GM12891 (cell line): Measurements from ENCODE around the gene SEPTIN7.
A peak's percentile ranks its signal among the peaks of the same experiment; 100 is the strongest.

Source experiments
- DNase-seq: peaks from one replicate; pipeline ENCODE4 v3.0.0; 2011; ENCODE audit warnings: low spot score; ENCODE audit not compliant: insufficient read length
- FAIRE-seq: peaks from 2 replicates; lab custom pipeline; 2011; peaks lifted over from hg19 to GRCh38; lab: Jason Lieb, UNC
- PAX5 ChIP-seq: IDR thresholded peaks from 2 replicates; pipeline ENCODE4 v1.6.1; 2011; ENCODE audit warnings: low read length, moderate library complexity, mild to moderate bottlenecking; ENCODE audit not compliant: insufficient read depth, severe bottlenecking
- POLR2A ChIP-seq: IDR thresholded peaks from 2 replicates; pipeline ENCODE4 v1.6.1; 2011; ENCODE audit warnings: low read depth, low read length, control low read depth
- POLR2AphosphoS5 ChIP-seq: IDR thresholded peaks from 2 replicates; pipeline ENCODE4 v1.6.1; 2011; ENCODE audit warnings: low read depth, low read length, control low read depth
- POU2F2 ChIP-seq: IDR thresholded peaks from 2 replicates; pipeline ENCODE4 v1.6.1; 2011; ENCODE audit warnings: low read depth, mild to moderate bottlenecking, control low read depth, low read length, moderate library complexity
- SPI1 ChIP-seq: IDR thresholded peaks from 2 replicates; pipeline ENCODE4 v1.6.1; 2011; ENCODE audit warnings: low read depth, low read length, control low read depth
- TAF1 ChIP-seq: IDR thresholded peaks from 2 replicates; pipeline ENCODE4 v1.6.1; 2011; ENCODE audit warnings: low read depth, low read length, control low read depth

SEPTIN7 gene

GRCh38 chr7:35826751-35827150 is 25.9 kb downstream of the SEPTIN7 start:
- FAIRE-seq, result peak; percentile 43

GRCh38 chr7:35828817-35829216 is 28.0 kb downstream of the SEPTIN7 start:
- TF ChIP-seq TAF1 (no peak), SPI1 (no peak), POU2F2 (no peak), POLR2A (no peak), PAX5 (no peak), POLR2AphosphoS5 (no peak)
- DNase-seq (no peak), FAIRE-seq (no peak)

More at GRCh38 chr7:35826751-35827150, 25.9 kb downstream of the SEPTIN7 start:
- no peak for DNase-seq
- TF ChIP-seq POLR2A (no peak), TAF1 (no peak), SPI1 (no peak), POU2F2 (no peak), PAX5 (no peak), POLR2AphosphoS5 (no peak)

GRCh38 chr7:35831208-35831607 is 30.4 kb downstream of the SEPTIN7 start:
- TF ChIP-seq POU2F2, result no peak
- no peak for TF ChIP-seq PAX5
- TF ChIP-seq TAF1, result no peak
- no peak for TF ChIP-seq POLR2A
- TF ChIP-seq POLR2AphosphoS5, result no peak
- DNase-seq, result no peak
- FAIRE-seq, result no peak

- no peak for DNase-seq
Observed at GRCh38 chr7:35839860-35840854, 39.3 kb downstream of the SEPTIN7 start.

GRCh38 chr7:35846816-35847412 is 46.1 kb downstream of the SEPTIN7 start:
- TF ChIP-seq SPI1, result no peak
- TF ChIP-seq POLR2AphosphoS5, result no peak
- no peak for DNase-seq
- peak; percentile 13 for FAIRE-seq

More at GRCh38 chr7:35839860-35840854, 39.3 kb downstream of the SEPTIN7 start:
- no peak for FAIRE-seq
- TF ChIP-seq TAF1, result no peak

- no peak for DNase-seq
- no peak for FAIRE-seq
- TF ChIP-seq POU2F2 (no peak), TAF1 (no peak), POLR2A (no peak), SPI1 (no peak), PAX5 (no peak), POLR2AphosphoS5 (no peak)
Observed at GRCh38 chr7:35848725-35849124, 47.9 kb downstream of the SEPTIN7 start.

- no peak for DNase-seq
- TF ChIP-seq POLR2AphosphoS5, result no peak
- TF ChIP-seq TAF1, result no peak
- TF ChIP-seq POU2F2, result no peak
- TF ChIP-seq SPI1, result no peak
- no peak for TF ChIP-seq PAX5
- TF ChIP-seq POLR2A, result no peak
- FAIRE-seq, result no peak
Observed at GRCh38 chr7:35849158-35849831, 48.4 kb downstream of the SEPTIN7 start.

- FAIRE-seq (no peak), DNase-seq (no peak)
- no peak for TF ChIP-seq TAF1
- no peak for TF ChIP-seq POLR2A
- TF ChIP-seq PAX5, result no peak
- TF ChIP-seq SPI1, result no peak
- TF ChIP-seq POLR2AphosphoS5, result no peak
- no peak for TF ChIP-seq POU2F2
Observed at GRCh38 chr7:35849954-35850353, 49.1 kb downstream of the SEPTIN7 start.
